Liver (tissue), 3 donors: ENCODE measurements around the gene GUCY1A2.
"Not testable (repeated sequence)": the region's sequence is repeated elsewhere in the genome, so short reads cannot be mapped to it uniquely, and the experiment has no call there.

Experiments
- CTCF ChIP-seq: fragments of 150-350 bp; IDR thresholded peaks from 2 replicates; pipeline ENCODE4 v1.5.1; 2017; ENCODE audit warnings: improper control_type of control experiment, low read depth, low read length; ENCODE audit not compliant: missing input control
- FOXA1 ChIP-seq: IDR thresholded peaks from 2 replicates; pipeline ENCODE4 v1.6.1; 2016; ENCODE audit warnings: antibody characterized with exemption
- HNF4A ChIP-seq, 2 donors: conservative IDR thresholded peaks; 2 replicates each; pipeline ENCODE4 v1.6.1; 2016; ENCODE audit warnings: antibody characterized with exemption in 2 of 2, mild to moderate bottlenecking in 2 of 2
- MAX ChIP-seq: IDR thresholded peaks from 2 replicates; pipeline ENCODE4 v1.6.1; 2016; ENCODE audit warnings: antibody characterized with exemption
- RAD21 ChIP-seq, 2 donors: IDR thresholded peaks; 2 replicates each; pipeline ENCODE4 v1.6.1; 2016; ENCODE audit warnings: antibody characterized with exemption in 2 of 2, mild to moderate bottlenecking in 2 of 2
- SP1 ChIP-seq: IDR thresholded peaks from 2 replicates; pipeline ENCODE4 v1.6.1; 2018; ENCODE audit warnings: antibody characterized with exemption, mild to moderate bottlenecking
- YY1 ChIP-seq: IDR thresholded peaks from 2 replicates; pipeline ENCODE4 v1.6.1; 2016; ENCODE audit warnings: antibody characterized with exemption, mild to moderate bottlenecking
- TF ChIP-seq, protein P1 (sequence below): IDR thresholded peaks from 2 replicates; pipeline ENCODE4 v1.6.1; 2016; ENCODE audit warnings: antibody characterized with exemption, mild to moderate bottlenecking
- donor health status: healthy.
- donor health status: healthy.

DNA sequence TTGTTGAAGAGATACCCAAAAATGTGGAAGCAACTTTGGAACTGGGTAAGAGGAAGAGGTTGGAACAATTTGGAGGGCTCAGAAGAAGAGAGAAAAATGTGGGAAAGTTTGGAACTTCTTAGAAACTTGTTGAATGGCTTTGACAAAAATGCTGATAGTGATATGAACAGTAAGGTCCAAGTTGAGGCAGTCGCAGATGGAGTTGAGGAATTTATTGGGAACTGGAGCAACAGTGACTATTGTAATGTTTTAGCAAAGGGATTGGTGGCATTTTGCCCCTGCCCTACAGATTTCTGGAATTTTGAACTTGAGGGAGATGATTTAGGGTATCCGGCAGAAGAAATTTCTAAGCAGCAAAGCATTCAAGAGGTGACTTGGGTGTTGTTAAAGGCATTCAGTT, 32.6 kb upstream of the GUCY1A2 start:
- TF ChIP-seq CTCF; SP1; FOXA1; MAX; HNF4A (conservative IDR thresholded peaks at IDR 0.05); RAD21 (IDR thresholded peaks at IDR 0.05); YY1: not testable (repeated sequence)
- TF ChIP-seq, protein P1, sequence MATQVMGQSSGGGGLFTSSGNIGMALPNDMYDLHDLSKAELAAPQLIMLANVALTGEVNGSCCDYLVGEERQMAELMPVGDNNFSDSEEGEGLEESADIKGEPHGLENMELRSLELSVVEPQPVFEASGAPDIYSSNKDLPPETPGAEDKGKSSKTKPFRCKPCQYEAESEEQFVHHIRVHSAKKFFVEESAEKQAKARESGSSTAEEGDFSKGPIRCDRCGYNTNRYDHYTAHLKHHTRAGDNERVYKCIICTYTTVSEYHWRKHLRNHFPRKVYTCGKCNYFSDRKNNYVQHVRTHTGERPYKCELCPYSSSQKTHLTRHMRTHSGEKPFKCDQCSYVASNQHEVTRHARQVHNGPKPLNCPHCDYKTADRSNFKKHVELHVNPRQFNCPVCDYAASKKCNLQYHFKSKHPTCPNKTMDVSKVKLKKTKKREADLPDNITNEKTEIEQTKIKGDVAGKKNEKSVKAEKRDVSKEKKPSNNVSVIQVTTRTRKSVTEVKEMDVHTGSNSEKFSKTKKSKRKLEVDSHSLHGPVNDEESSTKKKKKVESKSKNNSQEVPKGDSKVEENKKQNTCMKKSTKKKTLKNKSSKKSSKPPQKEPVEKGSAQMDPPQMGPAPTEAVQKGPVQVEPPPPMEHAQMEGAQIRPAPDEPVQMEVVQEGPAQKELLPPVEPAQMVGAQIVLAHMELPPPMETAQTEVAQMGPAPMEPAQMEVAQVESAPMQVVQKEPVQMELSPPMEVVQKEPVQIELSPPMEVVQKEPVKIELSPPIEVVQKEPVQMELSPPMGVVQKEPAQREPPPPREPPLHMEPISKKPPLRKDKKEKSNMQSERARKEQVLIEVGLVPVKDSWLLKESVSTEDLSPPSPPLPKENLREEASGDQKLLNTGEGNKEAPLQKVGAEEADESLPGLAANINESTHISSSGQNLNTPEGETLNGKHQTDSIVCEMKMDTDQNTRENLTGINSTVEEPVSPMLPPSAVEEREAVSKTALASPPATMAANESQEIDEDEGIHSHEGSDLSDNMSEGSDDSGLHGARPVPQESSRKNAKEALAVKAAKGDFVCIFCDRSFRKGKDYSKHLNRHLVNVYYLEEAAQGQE: not testable (repeated sequence)
